ENCODE results near the gene MED12L.
A peak's percentile ranks its signal among the peaks of the same experiment; 100 is the strongest.
"Not testable (repeated sequence)": the region's sequence is repeated elsewhere in the genome, so short reads cannot be mapped to it uniquely, and the experiment has no call there.

The MED12L gene

DNA sequence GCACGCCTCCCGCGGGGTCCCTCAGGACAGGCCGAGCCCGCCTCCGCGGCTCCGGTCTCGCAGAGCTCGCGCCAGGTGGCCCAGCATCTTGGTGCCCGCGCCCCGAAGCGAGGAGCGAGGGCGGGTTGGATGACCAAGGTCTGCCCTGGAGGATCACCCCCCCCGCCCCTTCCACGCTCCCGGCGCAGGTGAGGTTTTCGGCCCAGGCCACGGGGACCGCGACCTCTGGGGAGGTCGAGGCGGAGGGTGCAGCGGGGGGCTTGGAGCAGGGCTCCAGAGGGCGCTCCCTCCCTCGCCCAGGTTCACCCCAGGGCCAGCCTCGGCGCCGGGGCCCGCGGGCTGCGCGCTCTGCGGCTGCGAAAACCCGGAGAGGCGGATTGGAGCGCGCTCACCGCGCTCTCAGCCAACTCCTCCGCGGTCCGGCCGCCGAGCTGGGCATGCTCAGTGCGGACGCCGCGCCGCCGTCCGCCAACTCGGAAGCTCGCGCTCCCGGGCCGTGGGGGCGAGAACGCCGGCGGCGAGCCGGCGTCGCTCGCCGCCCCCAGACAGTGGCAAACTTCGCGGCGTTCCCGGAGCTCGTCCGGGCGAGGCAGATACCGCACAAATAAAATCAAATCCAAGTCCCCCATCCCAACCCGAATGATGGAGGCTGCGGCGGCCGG is at the start of gene MED12L:
Gene MED12L, plus strand, starts transcription at position 438 of the 662 bp plus-strand sequence. CDS start 1,263 bp downstream, outside the sequence.
- peak; percentile 56 for DNase-seq

DNA sequence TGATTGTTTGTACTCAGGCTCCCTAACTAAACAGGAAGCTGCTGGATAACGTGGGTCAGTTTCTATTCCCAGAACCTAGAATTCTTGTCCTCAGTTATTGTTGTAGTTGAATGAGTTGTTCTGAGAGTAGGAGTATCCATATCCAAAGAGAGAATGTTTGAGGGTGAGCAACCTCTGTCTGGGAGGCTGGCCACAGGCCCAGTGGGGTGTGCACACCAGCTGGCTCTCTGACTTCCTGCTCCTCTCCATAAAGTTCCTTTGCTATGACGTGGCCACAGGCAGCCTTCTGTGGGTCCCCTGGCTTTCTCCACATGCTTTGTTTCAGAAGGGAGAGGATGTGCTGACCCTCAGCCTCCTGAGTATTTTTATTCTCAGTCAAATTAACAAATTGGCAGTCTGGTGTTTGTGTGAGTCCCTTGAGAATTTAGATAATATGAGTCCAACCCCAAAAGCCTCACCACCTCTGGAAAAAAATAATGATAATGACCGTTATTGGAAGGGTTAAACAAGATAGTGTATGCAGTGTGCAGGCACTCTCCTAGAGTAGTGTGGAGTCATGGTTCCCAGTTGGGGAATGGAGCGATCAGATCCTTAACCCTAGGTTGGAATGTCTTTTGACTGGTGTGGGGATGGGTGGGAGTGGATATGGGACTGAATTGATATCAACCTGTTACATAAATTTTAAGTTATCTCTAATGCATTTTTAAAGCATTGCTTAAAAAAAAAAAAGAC is 47.6 kb upstream of the MED12L start:
- peak; percentile 16 for DNase-seq

DNA sequence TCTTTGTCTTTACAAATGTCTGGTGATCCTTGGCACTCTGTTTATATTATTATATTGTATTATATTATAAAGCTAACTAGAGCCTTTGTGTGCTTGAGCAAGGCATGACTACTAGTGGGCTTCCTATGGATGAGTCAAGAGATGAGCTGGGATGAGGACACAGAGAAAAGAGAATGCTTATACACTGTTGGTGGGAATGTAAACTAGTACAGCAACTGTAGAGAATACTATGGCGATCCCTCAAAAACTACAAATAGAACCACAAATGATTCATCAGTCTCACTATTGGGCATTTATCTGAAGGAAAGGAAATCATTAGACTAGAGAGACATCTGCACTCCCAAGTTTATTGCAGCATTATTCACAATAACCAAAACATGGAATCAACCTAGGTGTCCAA is 40.8 kb upstream of the MED12L start:
- DNase-seq = no peak

DNA sequence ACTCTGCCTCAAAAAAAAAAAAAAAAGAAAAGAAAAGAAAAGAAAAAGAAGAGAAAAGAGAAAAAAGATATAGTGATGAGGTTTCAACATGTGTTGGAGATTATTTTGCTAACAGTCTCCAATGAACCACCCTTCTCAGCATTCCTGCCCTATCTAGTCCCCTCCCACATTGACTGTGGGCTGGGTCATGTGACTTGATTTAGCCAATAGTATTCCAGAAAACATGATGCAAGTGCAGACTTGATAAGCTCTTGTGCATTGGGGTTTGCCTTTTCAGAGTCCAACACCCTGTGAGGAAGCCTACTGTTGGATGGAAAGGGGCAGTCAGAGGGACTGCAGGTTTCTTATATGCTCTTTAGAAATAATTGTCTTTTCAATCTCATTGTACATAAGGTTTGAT is 37.8 kb upstream of the MED12L start:
- no peak for DNase-seq

- DNase-seq = no peak
These were observed 33.9 kb upstream of the MED12L start for GRCh38 chr3:151051533-151051932.

DNA sequence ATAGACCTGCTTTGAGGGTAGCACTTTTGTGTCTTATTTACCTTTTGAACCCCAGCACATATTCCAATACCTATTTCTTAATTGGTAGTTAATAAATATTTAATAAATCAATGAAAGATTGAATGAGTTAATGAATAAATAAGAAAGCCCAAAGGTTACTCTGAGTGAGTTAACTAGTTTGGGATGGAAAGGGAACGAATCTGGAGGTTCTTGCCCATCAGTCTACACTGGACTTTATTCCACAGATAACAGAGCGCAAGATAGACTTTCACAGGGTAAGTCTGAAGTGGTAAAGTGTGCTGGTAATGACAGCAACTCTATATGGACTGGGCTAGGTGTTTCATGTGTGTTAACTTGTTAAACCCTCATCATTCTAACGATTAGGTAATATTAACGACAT is 33.1 kb upstream of the MED12L start:
- no peak for DNase-seq

DNA sequence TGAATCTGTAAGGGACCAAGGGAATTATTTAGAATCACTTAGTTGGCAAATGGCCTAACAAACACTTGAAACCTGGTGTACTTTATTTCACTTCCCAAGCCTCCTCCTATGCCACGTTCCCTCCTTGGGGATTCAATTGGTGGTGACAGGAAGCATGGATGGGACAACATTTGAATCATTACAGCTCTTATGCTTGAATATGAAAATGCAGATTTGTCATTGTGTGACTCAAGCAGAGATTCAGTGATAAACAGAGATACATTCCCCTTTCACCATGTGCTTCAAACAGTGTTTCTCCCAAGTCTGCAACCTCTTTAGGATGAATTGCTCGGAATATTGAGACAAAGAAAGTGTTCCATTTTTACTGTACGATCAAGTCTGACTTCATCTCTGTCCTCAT is 32.7 kb upstream of the MED12L start:
- DNase-seq = no peak

DNA sequence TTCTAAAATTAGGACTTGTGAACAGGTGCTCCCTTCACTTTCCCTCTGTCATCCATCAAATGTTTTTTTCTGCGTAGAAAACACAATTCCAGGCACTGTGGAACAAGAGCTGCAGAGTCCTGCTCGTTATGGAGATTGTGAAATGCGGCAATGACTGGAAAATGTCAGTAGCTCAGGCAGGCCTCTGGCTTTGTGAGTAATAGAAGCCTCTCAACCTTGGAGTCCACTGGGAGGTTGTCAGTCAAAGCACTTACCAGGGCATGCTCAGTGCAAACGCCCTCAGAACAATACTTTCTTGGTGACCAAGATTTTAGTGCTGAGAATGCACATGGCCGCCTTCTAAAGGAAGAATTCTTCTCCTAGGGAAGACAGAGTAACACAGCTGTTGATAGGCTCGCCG is 26.7 kb upstream of the MED12L start:
- no peak for DNase-seq

DNA sequence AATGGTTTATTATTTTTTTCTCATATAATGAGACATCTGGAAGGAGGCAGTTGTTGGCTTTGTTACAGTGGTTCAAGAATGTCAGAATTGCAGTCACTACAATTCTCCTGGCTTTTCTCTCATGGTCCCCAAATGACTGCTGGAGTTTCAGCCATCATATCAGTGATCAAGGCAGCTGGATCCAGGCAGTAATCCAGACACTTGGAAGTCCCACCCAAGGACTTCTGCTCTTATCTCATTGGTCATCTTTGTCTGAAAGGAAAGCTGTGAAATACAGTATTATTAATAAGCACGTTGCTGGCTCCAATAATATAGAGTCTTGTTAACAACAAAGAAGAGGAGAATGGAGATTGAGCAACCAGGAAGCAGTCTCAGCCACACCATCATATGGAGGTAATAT is 22.9 kb upstream of the MED12L start:
- no peak for DNase-seq

DNA sequence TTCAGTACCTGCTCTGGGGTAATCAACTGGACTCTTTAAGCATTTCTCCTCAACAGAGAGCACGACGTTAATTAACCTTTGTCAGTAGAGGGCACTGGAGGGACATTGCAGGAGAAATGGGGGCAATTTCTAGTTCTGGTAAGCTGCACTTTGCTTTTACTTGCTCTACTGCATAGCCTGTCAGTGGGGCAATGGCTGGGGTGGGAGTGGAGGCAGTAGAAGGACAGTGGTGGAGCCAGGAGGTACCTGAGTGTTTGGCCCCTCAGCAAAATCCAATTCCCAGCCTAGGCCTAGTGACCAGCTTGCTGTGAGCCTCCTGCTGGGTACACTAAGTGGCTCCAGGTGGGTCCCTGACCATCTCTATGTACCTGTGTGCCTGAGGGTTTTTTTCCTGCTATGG is 18.3 kb upstream of the MED12L start:
- DNase-seq = no peak

DNA sequence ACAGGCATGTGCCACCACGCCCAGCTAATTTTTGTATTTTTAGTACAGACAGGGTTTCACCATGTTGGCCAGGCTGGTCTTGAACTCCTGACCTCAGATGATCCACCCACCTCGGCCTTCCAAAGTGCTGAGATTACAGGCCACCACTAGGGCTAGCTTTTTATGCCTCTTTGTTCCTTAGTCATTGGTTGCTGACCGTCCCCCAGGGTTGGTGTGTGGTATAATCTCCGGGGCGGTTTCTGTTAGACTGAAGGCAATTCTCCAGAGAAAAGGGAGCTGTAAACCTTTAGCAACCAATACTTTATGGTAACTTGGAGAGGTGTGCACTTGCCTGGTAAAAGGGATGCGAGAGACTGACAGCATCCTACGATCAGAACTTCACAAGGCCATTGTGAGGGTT is 12.6 kb upstream of the MED12L start:
- DNase-seq = not testable (repeated sequence)

DNA sequence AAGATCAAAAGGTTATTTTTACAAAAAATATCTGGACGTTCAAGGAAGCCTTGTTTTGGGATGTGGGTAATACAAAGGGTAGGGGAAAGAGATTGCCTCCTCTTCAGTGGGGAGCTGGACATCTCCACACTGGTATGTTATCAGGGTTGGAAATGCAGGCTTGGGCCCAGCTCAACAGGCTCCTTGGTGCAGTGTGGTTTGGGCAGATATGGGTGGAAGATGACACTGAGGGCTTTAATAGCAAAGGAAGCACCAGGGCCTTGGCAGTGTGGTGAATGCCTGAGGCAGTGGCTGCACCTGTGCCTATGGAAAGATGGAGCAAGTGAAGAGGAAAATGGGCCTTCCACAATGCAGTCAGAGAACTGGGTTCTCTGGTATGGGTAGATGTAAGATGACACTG is 11.2 kb upstream of the MED12L start:
- no peak for DNase-seq

DNA sequence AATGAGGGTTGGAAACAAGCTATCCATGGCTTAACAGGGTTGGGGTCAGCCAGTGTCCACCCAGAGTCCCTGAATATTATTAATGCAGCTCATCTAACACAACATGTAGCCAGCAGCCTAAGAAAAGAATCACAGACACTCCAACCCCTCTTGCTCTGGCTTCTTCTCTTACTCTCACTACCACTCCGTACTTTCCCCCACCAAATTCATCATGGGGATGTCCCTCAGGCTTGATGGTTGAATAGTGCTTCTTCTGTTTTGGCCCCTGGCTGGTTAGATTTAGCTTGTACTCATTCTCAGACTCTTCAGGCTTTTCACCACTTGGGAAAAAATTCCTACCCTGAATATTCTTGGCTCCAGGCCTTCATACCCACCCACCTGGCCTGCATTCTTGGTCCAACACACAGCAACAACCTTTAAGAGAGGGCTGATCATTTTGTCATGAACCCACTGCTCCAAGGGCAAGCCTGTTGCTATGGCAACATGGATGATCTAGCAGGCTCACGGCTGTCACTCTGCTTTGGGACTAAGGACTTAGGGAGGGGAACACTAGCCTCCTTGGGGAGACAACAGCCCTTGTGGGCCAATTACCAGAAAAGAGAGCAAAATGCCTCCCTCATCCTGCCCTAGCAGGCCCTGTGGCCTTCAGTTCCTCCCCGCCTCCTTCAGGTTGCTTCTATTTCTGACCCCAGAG is 9.4 kb upstream of the MED12L start:
- no peak for DNase-seq

DNA sequence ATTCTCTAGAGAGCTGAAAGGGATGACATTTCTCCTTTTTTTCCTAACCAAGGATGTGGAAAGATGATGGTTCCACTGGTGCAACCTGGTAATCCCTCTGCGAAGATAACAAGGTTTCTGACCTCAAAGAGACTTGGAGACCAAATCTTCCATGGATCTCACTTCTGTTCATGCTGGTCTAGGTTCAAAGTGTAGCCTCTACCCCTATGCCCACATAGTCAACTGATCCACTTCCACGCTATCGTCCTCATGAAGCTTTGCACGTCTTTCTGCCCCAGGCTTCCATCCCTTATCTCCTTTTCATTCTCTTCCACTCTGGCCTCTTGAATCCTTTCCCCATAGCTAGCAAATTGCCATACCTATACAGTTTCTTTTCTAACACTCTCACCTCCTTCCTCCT is 8.8 kb upstream of the MED12L start:
- no peak for DNase-seq

- DNase-seq = not testable (repeated sequence)
These were observed 4.4 kb upstream of the MED12L start for GRCh38 chr3:151081082-151081481.

GRCh38 chr3:151082880-151083838 is 2.3 kb upstream of the MED12L start:
- no peak for DNase-seq

DNA sequence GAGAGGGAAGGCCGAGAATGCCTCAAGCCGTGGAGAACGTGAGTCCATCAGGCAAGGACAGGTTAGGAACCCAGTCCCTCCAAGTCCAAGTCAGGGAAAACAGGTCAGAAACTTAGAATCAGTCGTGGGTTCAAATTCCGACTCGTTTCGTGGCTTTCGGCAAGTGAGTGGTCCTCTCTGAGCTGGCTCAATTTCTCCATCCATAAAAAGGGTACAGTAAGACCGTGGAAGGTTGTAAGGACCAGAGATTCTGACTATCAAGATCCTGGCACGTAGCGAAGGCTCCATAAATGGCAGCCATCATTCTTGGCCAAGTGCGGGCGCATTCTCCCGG is 604 bp upstream of the MED12L start:
- DNase-seq = no peak

- DNase-seq = no peak
These were observed 522 bp downstream of the MED12L start for GRCh38 chr3:151085889-151086483.

DNA sequence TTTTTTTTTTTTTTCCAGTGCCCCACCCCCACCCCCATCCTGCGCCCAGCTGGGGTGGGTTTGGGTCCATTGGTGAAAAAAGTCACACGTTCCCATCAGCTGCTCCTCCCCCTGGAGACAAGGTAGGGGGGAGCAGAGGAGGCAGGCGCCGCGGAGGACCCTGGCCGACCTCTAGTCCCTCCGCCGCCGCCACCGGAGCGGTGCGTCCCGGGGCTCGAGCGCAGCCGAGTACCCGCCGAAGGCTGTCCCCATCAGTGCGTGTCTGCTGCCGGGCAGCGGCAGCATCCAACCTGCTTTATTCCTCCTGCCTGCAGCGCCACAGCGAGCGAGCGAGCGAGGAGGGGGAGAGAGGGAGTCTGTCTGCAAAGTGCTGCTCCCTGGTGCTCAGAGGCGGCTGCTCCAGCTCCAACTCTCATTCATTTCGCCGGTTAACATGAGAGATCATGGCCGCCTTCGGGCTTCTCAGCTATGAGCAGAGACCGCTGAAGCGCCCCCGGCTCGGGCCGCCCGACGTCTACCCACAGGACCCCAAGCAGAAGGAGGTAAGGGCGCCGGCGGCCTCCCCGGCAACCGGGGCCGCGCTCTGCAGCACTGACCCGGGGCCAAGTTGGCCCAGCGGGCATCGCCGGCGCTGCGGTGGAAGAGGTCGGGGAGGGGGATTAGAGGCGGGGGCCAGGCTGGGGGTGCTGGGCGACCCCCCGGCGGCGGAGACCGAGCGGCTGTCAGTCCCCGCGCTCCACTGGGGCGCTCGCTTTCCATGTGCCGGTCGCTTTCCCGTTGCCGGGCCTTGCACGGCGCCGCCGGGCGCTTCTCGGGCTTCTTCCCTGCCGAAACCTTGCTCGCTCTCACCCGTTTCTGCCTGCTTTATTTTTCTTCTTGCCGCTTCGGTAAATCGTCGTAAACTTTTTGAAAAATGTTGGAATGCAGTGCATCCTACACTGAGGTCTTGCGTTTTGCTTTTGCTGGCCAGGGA is 1.3 kb downstream of the MED12L start:
- DNase-seq = peak; percentile 68

DNA sequence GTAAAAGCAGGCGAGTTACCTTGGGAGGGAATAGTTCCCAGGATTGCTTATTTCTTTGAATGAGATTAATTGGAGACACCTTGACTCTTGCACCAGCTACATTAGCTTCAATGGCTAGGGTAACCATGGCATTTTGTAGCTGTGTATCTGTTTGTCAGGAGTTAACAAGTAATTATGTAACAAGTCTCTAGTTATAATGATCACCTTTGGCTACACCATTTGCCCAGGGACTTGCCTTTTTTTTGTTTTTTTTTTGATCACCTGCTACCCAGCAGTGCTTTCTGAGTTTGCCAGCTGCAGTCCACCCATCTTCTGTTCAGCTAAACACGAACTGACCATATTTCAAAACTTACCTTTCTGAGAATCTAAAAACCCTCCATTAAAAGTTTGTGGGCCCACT is 2.2 kb downstream of the MED12L start:
- no peak for DNase-seq

- no peak for DNase-seq
These were observed 6.4 kb downstream of the MED12L start for GRCh38 chr3:151091685-151092345.

Data from NCI-H446 treated with DMSO at 0.1 percent for 48 hours (cell line).